Mesangial cell (primary cell): ENCODE data around the gene SAT2. TPM values are rescaled to one million over a fixed set of nuclear protein-coding genes. Genes with fewer than 3 reads are reported as not detected.

Experiments
- total RNA-seq: library from RNA; depleted of rRNA; stranded (reverse); fragments of >200 nt; gene quantifications from 2 replicates; pipeline ENCODE4 v1.2.3, GENCODE V29; 2015

Gene SAT2
- 28.4 and 40.6 TPM in 2 replicates for total RNA-seq

DNA sequence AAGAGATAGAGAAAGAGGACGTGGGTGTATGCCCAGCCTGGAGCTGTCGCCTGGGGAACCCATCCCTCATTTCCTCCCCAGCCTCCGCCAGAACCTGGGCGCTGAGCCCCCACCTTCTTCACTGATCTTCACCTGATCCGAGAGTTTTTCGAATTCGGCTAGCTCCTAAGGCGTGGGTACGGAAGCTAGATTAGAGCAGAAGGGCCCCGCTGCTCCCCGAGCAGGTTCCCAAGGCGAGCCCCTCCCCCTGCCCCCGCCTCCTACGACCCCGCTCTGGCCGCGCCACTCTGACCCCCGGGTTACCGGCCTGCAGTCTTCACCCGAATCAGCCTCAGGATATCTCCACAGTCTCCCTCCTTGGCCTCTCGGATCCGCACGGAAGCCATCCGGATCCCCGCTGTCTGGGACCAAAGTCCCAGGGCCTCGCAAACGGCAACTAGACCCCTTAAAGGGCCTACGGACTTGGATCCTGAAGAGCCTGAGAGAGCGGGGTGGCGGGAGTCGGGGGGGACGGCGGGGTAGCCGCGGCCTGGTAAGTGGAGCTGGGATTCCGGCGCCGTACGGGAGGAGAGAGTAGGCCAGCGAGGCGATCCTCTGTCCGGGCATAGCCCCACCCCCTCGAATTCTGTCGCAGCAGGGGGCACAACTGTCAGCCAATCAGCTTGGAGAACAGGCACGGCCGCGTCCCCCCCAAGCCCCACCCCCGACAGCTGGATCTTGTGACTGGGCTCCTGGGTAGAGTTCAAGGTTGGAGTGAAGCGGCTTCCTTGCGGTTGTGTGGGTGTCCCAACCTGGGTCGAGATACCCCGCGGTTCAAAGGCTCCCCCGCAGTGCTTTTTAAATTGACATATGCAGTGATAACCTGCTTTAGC lies at the start of gene SAT2:
SAT2 (minus strand) TSS at position 572 of the 872 bp plus-strand sequence; CDS start at position 386, 186 bp downstream.

GRCh38 chr17:7650509-7651096 lies 23.0 kb upstream of the SAT2 start, which contains the start of gene ATP1B2:
Gene ATP1B2 (plus strand): TSS chr17:7650926. CDS start chr17:7651519, 593 bp downstream.

GRCh38 chr17:7629939-7630571 lies 2.4 kb upstream of the SAT2 start, which contains the start of gene SHBG:
Gene SHBG (plus strand): TSS chr17:7630135. CDS start chr17:7630173, 38 bp downstream.

GRCh38 chr17:7614425-7615264 lies 13.0 kb downstream of the SAT2 start, which contains the start of gene FXR2:
Gene FXR2 (minus strand): TSS chr17:7614897. CDS start chr17:7614532, 365 bp downstream.

DNA sequence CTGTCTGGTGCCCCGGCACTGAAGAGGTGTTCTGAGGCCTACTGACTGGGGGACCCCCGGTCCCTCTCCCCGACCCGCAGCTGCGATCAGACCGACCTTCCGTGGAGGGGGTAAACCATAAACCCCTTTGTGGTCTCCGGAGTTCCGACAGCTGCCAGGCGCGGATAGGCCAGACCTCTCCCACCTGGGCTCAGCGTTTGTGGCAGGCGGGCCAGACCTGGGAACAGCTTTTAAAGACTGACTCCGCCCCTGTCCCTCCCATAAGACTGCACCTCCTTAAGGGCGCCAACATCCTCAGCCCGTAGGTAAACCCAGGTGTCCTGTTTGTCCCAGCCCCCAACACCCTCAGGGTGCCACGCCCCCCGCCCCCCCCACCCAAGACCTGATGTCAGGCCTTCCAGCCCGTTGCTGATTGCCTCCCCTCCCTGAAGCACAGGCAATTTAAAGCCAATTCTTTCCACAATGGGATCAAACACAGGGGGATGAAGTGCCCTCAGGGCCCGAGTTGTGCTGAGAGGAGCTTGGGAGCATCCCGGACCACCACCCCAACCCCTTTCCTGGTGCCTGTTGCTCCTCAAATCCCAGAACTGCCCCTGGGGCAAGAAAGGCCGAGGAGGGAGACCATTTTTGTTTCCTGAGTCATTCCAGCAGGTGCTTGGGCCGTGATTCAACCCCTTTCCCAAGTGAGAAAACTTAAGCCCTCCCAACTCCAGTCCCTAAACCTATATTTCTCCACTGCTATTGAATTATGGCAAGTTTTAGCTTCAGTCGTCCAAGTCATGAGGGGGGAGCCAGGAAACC lies 37.5 kb downstream of the SAT2 start, which contains the start of gene SOX15:
SOX15 (minus strand) TSS at position 204 of the 801 bp plus-strand sequence. CDS start 418 bp downstream, outside the sequence.

GRCh38 chr17:7583253-7584109 lies 44.1 kb downstream of the SAT2 start, which contains the start of gene MPDU1:
Gene MPDU1 (plus strand): TSS chr17:7583852. CDS start chr17:7583863, 11 bp downstream.

DNA sequence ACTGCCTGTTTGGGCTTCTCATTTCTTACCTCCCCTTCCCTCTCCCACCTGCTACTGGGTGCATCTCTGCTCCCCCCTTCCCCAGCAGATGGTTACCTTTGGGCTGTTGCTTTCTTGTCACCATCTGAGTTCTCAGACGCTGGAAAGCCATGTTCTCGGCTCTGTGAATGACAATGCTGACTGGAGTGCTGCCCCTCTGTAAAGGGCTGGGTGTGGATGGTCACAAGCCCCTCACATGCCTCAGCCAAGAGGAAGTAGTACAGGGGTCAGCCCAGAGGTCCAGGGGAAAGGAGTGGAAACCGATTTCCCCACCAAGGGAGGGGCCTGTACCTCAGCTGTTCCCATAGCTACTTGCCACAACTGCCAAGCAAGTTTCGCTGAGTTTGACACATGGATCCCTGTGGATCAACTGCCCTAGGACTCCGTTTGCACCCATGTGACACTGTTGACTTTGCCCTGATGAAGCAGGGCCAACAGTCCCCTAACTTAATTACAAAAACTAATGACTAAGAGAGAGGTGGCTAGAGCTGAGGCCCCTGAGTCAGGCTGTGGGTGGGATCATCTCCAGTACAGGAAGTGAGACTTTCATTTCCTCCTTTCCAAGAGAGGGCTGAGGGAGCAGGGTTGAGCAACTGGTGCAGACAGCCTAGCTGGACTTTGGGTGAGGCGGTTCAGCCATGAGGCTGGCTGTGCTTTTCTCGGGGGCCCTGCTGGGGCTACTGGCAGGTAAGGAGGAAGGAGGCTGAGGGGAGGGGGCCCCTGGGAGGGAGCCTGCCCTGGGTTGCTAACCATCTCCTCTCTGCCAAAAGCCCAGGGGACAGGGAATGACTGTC lies 48.4 kb downstream of the SAT2 start, which contains the start of gene CD68:
CD68 (plus strand) TSS at position 638 of the 833 bp plus-strand sequence; CDS start at position 678, 40 bp downstream.

Other genes starting within 250 kb of the SAT2 start
- 2.6 and 4.6 TPM in 2 replicates for gene TNK1, start 246.7 kb downstream of the SAT2 start, total RNA-seq
- gene PLSCR3, start 233.3 kb downstream of the SAT2 start, total RNA-seq = 69.7 and 127 TPM in 2 replicates
- gene TMEM256, start 223.7 kb downstream of the SAT2 start, total RNA-seq = 250 and 289 TPM in 2 replicates
- gene NLGN2, start 220.0 kb downstream of the SAT2 start, total RNA-seq = 9.3 and 24.3 TPM in 2 replicates
- not detected in 2 replicates for gene SPEM1, start 207.5 kb downstream of the SAT2 start, total RNA-seq
- not detected in 2 replicates for gene SPEM2, start 202.2 kb downstream of the SAT2 start, total RNA-seq
- not detected in 2 replicates for gene SPEM3, start 199.0 kb downstream of the SAT2 start, total RNA-seq
- 12.9 and 19.5 TPM in 2 replicates for gene TMEM102, start 192.4 kb downstream of the SAT2 start, total RNA-seq
- gene FGF11, start 188.3 kb downstream of the SAT2 start, total RNA-seq = 0.49 and 2.2 TPM in 2 replicates
- 6.4 and 17.1 TPM in 2 replicates for gene CHRNB1, start 182.8 kb downstream of the SAT2 start, total RNA-seq
- gene ZBTB4, start 148.2 kb downstream of the SAT2 start, total RNA-seq = 17.9 and 31.6 TPM in 2 replicates
- gene SLC35G6, start 146.4 kb downstream of the SAT2 start, total RNA-seq = not detected in 2 replicates
- 74.3 and 158 TPM in 2 replicates for gene POLR2A, start 143.5 kb downstream of the SAT2 start, total RNA-seq
- gene TNFSF12, start 78.8 kb downstream of the SAT2 start, total RNA-seq = 13.5 and 25.2 TPM in 2 replicates
- gene TNFSF13, start 69.1 kb downstream of the SAT2 start, total RNA-seq = 0.81 and 4.7 TPM in 2 replicates
- gene SENP3, start 65.9 kb downstream of the SAT2 start, total RNA-seq = 61.2 and 89.3 TPM in 2 replicates
- gene CD68, start 48.2 kb downstream of the SAT2 start, total RNA-seq = 12.1 and 20.0 TPM in 2 replicates
- gene MPDU1, start 44.0 kb downstream of the SAT2 start, total RNA-seq = 113 and 243 TPM in 2 replicates
- gene SOX15, start 37.7 kb downstream of the SAT2 start, total RNA-seq = 0.98 and 4.3 TPM in 2 replicates
- gene FXR2, start 12.9 kb downstream of the SAT2 start, total RNA-seq = 41.2 and 42.3 TPM in 2 replicates
- gene SHBG, start 2.3 kb upstream of the SAT2 start, total RNA-seq = 0.89 TPM in 1 of 2 replicates, not detected in the other
- gene ATP1B2, start 23.1 kb upstream of the SAT2 start, total RNA-seq = 0.13 TPM in 1 of 2 replicates, not detected in the other
- 66.6 and 70.0 TPM in 2 replicates for gene TP53, start 59.7 kb upstream of the SAT2 start, total RNA-seq
- 11.2 and 36.3 TPM in 2 replicates for gene WRAP53, start 60.7 kb upstream of the SAT2 start, total RNA-seq
- gene EFNB3, start 77.4 kb upstream of the SAT2 start, total RNA-seq = 0.81 and 3.8 TPM in 2 replicates
- under 0.01 and 0.16 TPM in 2 replicates for gene DNAH2, start 89.9 kb upstream of the SAT2 start, total RNA-seq
- 4.1 and 12.0 TPM in 2 replicates for gene KDM6B, start 206.4 kb upstream of the SAT2 start, total RNA-seq
- gene TMEM88, start 227.2 kb upstream of the SAT2 start, total RNA-seq = 2.4 TPM in 2 replicates
- gene NAA38, start 229.7 kb upstream of the SAT2 start, total RNA-seq = 90.0 and 123 TPM in 2 replicates
- gene CYB5D1, start 230.2 kb upstream of the SAT2 start, total RNA-seq = 4.4 and 4.6 TPM in 2 replicates